Lung (tissue), 12 donors: ENCODE data around the gene CREB5. TPM values are rescaled to one million over a fixed set of nuclear protein-coding genes. Genes with fewer than 3 reads are reported as not detected.

ENCODE experiments used
- ATAC-seq: fragments of 200-7000 bp; cut with Tn5 transposase; one replicate; pipeline ENCODE4 v1.9.1; 2020; ENCODE audit warnings: moderate number of reproducible peaks; ENCODE audit not compliant: insufficient read depth, low FRiP score
- DNase-seq, 3 donors: peaks; one replicate each; pipeline ENCODE4 v3.0.0-alpha.2; 2013 to 2017
- H3K27ac ChIP-seq, 2 donors: one replicate each; pipeline ENCODE4 v1.5.1; 2013; ENCODE audit warnings: mild to moderate bottlenecking in 2 of 2, moderate library complexity in 2 of 2, control low read depth in 1 of 2, inconsistent platforms in 1 of 2, low read depth in 1 of 2, low read length in 1 of 2
- H3K27me3 ChIP-seq, 3 donors: one replicate each; pipeline ENCODE4 v1.5.1; 2013; ENCODE audit warnings: low read length in 2 of 3; ENCODE audit not compliant: control insufficient read depth in 3 of 3, insufficient read depth in 3 of 3
- H3K36me3 ChIP-seq, 4 donors: one replicate each; pipeline ENCODE4 v1.5.1; 2013; ENCODE audit warnings: low read length in 4 of 4, mild to moderate bottlenecking in 1 of 4, moderate library complexity in 1 of 4; ENCODE audit not compliant: control insufficient read depth in 4 of 4, insufficient read depth in 4 of 4
- H3K4me1 ChIP-seq, 5 donors: one replicate each; pipeline ENCODE4 v1.5.1; 2013; ENCODE audit warnings: low read length in 5 of 5, mild to moderate bottlenecking in 2 of 5, moderate library complexity in 1 of 5; ENCODE audit not compliant: control insufficient read depth in 5 of 5, insufficient read depth in 5 of 5
- H3K4me3 ChIP-seq: one replicate; pipeline ENCODE4 v1.5.1; 2013; ENCODE audit warnings: mild to moderate bottlenecking, control low read depth, moderate library complexity
- H3K9ac ChIP-seq, 2 donors: one replicate each; pipeline ENCODE4 v1.5.1; 2013; ENCODE audit warnings: low read length in 2 of 2, control low read depth in 1 of 2; ENCODE audit not compliant: insufficient read depth in 1 of 2
- H3K9me3 ChIP-seq, 4 donors: one replicate each; pipeline ENCODE4 v1.5.1; 2013; ENCODE audit warnings: low read length in 3 of 4, mild to moderate bottlenecking in 1 of 4, moderate library complexity in 1 of 4; ENCODE audit not compliant: control insufficient read depth in 4 of 4, insufficient read depth in 3 of 4
- CTCF ChIP-seq: IDR thresholded peaks from 2 replicates; pipeline ENCODE4 v1.5.1; 2012; ENCODE audit warnings: mild to moderate bottlenecking; ENCODE audit errors: control extremely low read depth, extremely low read depth
- WGBS, 2 donors: extraction: QIAGEN DNeasy Blood & Tissue Kit; methylation state at CpG; one replicate each; pipeline ENCODE4 v1.1.7; 2013; 5-methylcytosine and 5-hydroxymethylcytosine counted together
- polyA plus RNA-seq, 2 donors: library from polyadenylated mRNA; stranded (reverse); fragments of 200-250 nt; gene quantifications; one replicate each; pipeline ENCODE4 v1.2.1, GENCODE V29; 2013
- total RNA-seq, 2 donors: library from RNA; depleted of rRNA in 1 of 2; stranded (reverse); fragments of >200 nt in 1 of 2; gene quantifications; one replicate each; pipeline ENCODE4 v1.2.1, GENCODE V29; 2014 to 2021
- donor health status: control.
- donor health status: control.
- donor health status: Bipolar disorder and iron deficiency.
- donor health status: healthy.
- donor health status: DM: yes; HTN: yes; CAD: no.

Gene CREB5
- total and polyA plus RNA-seq, 4 donors, result 2.7 to 23.1 (median 9.6) TPM

- WGBS, 2 donors, result 62 to 68% methylated on average over 5 of the region's 5 CpGs
- DNase-seq, result no peak
- Histone ChIP-seq H3K27ac (peak overlapping the region in 1 of 2 donors; percentile 60), H3K36me3 (no peaks in the 10 kb centered on the region), H3K4me3 (no peak overlapping the region), H3K9me3 (no peaks in the 10 kb centered on the region), H3K9ac (no peak overlapping the region), H3K27me3 (no peaks in the 10 kb centered on the region), H3K4me1 (peaks cover 1 to 29% (median 9%) of the 10 kb centered on the region in 5 donors)
- no peak for TF ChIP-seq CTCF
- no peak for ATAC-seq
Observed at GRCh38 chr7:28623863-28624262, 211.5 kb downstream of the CREB5 start.

GRCh38 chr7:28625432-28625831, 213.1 kb downstream of the CREB5 start:
- no peak overlapping the region for H3K27ac ChIP-seq
- H3K9ac ChIP-seq, result no peak overlapping the region
- peaks cover 1 to 32% (median 9%) of the 10 kb centered on the region in 5 donors for H3K4me1 ChIP-seq
- DNase-seq (no peak), ATAC-seq (no peak)
- H3K9me3 ChIP-seq, result no peaks in the 10 kb centered on the region
- 83 to 92% methylated on average over 2 of the region's 2 CpGs for WGBS, 2 donors
- H3K27me3 ChIP-seq, result no peaks in the 10 kb centered on the region
- H3K4me3 ChIP-seq, result no peak overlapping the region
- no peaks in the 10 kb centered on the region for H3K36me3 ChIP-seq
- TF ChIP-seq CTCF, result no peak

- Histone ChIP-seq H3K9ac (no peak overlapping the region), H3K27ac (no peak overlapping the region), H3K4me1 (peaks cover 1 to 32% (median 9%) of the 10 kb centered on the region in 5 donors), H3K9me3 (no peaks in the 10 kb centered on the region), H3K27me3 (no peaks in the 10 kb centered on the region), H3K4me3 (no peak overlapping the region), H3K36me3 (no peaks in the 10 kb centered on the region)
- DNase-seq, result no peak
- WGBS, 2 donors, result 64 to 71% methylated on average over 1 of the region's 1 CpG
- no peak for TF ChIP-seq CTCF
- no peak for ATAC-seq
Observed at GRCh38 chr7:28626221-28626620, 213.9 kb downstream of the CREB5 start.

- Histone ChIP-seq H3K27ac (no peak overlapping the region), H3K27me3 (no peaks in the 10 kb centered on the region), H3K4me1 (peaks cover 1 to 36% (median 9%) of the 10 kb centered on the region in 5 donors), H3K4me3 (no peak overlapping the region), H3K9ac (no peak overlapping the region), H3K36me3 (no peaks in the 10 kb centered on the region), H3K9me3 (no peaks in the 10 kb centered on the region)
- ATAC-seq (no peak), DNase-seq (peak in 1 of 3 donors; percentile 51)
- TF ChIP-seq CTCF, result peak; percentile 13
- WGBS, 2 donors, result 38 to 42% methylated on average over 8 of the region's 8 CpGs
Observed at GRCh38 chr7:28626624-28627262, 214.4 kb downstream of the CREB5 start.
